Activated naive CD8-positive, alpha-beta T cell treated with anti-CD3 and anti-CD28 coated beads, Interleukin-2, amount 50 U/mL, for 24 hours (primary cell): Measurements from ENCODE around the gene ZBTB1.
"Not testable (repeated sequence)": the region's sequence is repeated elsewhere in the genome, so short reads cannot be mapped to it uniquely, and the experiment has no call there.

Source experiments
- ATAC-seq: fragments of 150-1000 bp; cut with Tn5 transposase; one replicate; pipeline ENCODE4 v1.10.0; 2021
- DNase-seq: peaks from one replicate; pipeline ENCODE4 v3.0.0; 2021
- H3K27ac Mint-ChIP-seq: one replicate; pipeline ENCODE4 v1.8.0; 2021; ENCODE audit warnings: mild to moderate bottlenecking, mixed read lengths
- H3K27me3 Mint-ChIP-seq: one replicate; pipeline ENCODE4 v1.8.0; 2021; ENCODE audit warnings: mixed read lengths
- H3K36me3 Mint-ChIP-seq: one replicate; pipeline ENCODE4 v1.8.0; 2021; ENCODE audit warnings: low read depth, mixed read lengths
- H3K4me1 Mint-ChIP-seq: one replicate; pipeline ENCODE4 v1.8.0; 2021; ENCODE audit warnings: mixed read lengths
- H3K4me3 Mint-ChIP-seq: one replicate; pipeline ENCODE4 v1.8.0; 2021; ENCODE audit warnings: mild to moderate bottlenecking, moderate library complexity, mixed read lengths
- H3K9me3 Mint-ChIP-seq: one replicate; pipeline ENCODE4 v1.8.0; 2021; ENCODE audit warnings: mixed read lengths

Gene ZBTB1

DNA sequence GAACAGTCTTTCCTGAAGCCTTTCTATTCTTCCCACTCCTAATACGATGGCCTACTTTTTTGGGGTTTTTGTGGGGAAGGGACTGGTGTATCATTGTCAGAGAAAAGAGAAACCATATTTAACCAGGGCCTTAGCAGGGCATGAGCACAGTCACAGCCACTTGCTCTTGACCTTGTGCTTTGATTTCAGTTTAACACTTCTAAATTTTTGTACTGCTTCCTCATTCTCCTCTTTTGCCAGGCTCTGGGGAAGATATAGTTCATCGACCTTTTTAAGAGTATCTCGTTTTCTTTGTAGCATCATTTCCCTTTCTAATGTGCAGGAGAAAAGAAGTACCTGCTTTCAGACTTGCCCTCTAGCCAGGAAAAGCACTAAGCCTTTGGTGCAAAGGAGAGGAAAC lies 2.2 kb downstream of the ZBTB1 start:
- peak overlapping the region; percentile 97 for H3K27ac Mint-ChIP-seq
- H3K9me3 Mint-ChIP-seq = no peaks in the 10 kb centered on the region
- DNase-seq (no peak), ATAC-seq (no peak)
- H3K27me3 Mint-ChIP-seq = no peaks in the 10 kb centered on the region
- H3K4me3 Mint-ChIP-seq = peak overlapping the region; percentile 93
- peaks cover 69% of the 10 kb centered on the region for H3K4me1 Mint-ChIP-seq
- peaks cover 28% of the 10 kb centered on the region for H3K36me3 Mint-ChIP-seq

DNA sequence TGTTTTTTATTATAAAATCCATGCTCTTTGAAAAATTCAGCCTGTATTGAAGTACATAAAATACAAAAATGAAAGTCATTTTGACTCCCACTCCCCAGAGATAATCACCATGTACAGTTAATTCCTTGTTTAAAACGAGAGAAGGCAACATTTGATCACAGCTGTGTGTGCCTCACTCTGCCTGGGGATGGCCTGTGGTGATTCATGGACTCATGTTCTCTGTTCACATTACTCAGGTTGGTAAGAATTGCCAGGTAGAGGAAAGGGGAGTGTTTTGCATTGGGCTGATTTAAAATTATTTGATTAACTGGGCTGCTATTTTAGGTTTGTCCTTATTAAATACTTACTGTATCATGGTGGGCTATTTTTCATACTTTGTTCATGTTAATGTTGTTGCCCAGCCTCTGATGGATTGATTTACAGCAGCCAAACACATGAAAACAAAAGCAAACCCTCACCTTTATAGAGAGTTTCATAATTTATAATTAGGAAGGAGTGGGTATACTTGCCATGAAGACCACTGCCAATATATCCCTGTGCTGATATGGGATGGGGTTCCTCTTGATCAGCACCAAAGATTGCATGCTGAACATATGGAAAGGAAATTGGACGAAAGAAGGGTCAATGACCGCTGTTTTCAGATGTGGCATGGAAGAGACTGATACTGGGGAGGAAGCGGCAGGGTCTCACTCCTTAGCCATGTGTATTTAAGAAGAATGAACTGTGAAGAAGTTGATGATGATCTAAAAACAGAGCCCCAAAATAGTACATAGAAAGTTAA lies 3.0 kb downstream of the ZBTB1 start:
- H3K36me3 Mint-ChIP-seq = peaks cover 26% of the 10 kb centered on the region
- ATAC-seq (no peak), DNase-seq (peak; percentile 30)
- H3K27ac Mint-ChIP-seq = peak overlapping the region; percentile 97
- peaks cover 66% of the 10 kb centered on the region for H3K4me1 Mint-ChIP-seq
- H3K27me3 Mint-ChIP-seq = no peaks in the 10 kb centered on the region
- no peaks in the 10 kb centered on the region for H3K9me3 Mint-ChIP-seq
- peak overlapping the region; percentile 93 for H3K4me3 Mint-ChIP-seq

DNA sequence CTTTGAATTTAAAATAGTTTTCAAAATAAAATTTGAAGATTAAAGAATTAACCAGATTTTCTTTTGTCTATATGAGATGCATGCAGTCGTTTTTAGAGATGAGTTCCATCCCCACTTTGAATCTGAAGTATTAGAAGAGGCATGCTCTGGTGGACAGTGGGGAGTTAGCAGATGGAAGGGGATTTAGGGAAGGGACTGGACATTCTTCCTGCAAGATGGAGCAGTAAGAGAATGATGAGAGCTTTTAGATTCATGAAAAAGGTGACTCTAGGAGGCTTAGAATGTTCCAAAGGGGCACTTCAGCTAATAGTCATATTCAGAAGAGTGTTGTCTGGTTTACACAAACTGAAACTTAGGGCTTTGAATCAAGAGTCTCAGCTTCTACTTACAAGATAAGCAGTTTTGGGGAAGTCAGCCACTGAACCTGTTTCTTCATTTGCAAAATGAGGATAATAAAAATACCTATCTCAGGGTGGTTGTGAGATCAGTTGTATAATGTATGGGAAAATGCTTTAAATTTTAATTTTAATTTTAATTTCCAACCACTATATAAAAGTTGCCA lies 3.7 kb downstream of the ZBTB1 start:
- H3K27ac Mint-ChIP-seq = peak overlapping the region; percentile 97
- no peaks in the 10 kb centered on the region for H3K27me3 Mint-ChIP-seq
- no peaks in the 10 kb centered on the region for H3K9me3 Mint-ChIP-seq
- peak overlapping the region; percentile 93 for H3K4me3 Mint-ChIP-seq
- peaks cover 22% of the 10 kb centered on the region for H3K36me3 Mint-ChIP-seq
- ATAC-seq = no peak
- peaks cover 71% of the 10 kb centered on the region for H3K4me1 Mint-ChIP-seq
- DNase-seq = no peak

DNA sequence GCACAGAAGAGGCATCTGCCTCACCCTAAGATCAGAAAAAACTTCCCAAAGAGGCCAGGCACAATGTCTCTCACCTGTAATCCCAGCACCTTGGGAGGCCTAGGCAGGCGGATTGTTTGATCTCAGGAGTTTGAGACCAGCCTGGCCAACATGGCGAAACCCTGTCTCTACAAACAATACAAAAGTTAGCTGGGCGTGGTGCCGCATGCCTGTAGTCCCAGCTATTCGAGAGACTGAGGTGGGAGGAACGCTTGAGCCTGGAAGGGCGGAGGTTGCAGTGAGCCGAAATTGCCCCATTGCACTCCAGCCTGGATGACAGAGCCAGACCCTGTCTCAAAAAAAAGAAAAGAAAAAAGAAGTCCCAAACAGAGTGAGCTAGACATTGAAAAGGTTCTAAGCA lies 4.5 kb downstream of the ZBTB1 start:
- ATAC-seq (no peak), DNase-seq (no peak)
- peaks cover 75% of the 10 kb centered on the region for H3K4me1 Mint-ChIP-seq
- no peaks in the 10 kb centered on the region for H3K27me3 Mint-ChIP-seq
- H3K9me3 Mint-ChIP-seq = no peaks in the 10 kb centered on the region
- H3K27ac Mint-ChIP-seq = peak overlapping the region; percentile 97
- peaks cover 25% of the 10 kb centered on the region for H3K36me3 Mint-ChIP-seq
- H3K4me3 Mint-ChIP-seq = peak overlapping the region; percentile 41

DNA sequence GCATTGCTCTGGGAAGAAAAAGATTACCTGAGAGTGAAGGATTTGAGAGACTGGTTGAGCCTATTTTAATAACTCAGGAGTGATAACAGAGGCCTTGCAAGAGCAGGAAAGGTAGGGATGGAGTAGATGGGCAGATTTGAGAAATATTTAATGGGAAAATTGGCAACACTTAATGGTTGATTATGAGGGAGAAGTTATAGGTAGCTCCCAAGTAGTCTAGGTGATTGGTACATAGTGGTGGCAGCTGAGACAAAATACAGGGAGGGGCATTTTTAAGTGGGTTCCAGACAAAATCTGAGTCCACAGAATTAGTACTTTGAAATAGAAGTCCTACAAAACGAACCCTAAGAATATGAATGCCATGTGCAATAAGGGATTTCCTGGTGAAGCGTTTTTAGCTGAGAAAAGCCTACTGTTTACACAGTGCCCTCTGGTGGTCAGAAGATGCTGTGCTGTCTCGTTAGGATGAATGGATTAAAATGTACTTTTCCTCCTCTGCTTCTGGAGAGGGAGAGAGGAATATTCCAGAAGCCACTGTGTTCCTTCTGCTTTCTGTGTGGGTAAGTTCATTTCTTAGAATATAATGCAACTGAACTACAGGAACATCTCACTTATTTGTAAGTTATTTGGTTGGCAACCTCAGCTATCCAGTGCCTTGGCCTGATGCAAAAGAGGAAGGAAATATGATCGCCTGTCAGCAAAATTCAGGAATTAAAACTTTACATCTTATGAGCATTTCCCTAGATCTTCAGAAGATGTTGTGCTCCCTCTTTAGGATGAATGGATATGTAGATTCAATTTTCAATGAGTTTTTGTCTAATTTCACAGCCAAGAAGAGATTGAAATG lies 6.5 kb downstream of the ZBTB1 start:
- Mint-ChIP-seq H3K27me3 (no peaks in the 10 kb centered on the region), H3K4me1 (peaks cover 82% of the 10 kb centered on the region), H3K9me3 (no peaks in the 10 kb centered on the region), H3K36me3 (peaks cover 17% of the 10 kb centered on the region), H3K27ac (peak overlapping the region; percentile 67), H3K4me3 (peak overlapping the region; percentile 48)
- ATAC-seq (no peak), DNase-seq (peak; percentile 65)

DNA sequence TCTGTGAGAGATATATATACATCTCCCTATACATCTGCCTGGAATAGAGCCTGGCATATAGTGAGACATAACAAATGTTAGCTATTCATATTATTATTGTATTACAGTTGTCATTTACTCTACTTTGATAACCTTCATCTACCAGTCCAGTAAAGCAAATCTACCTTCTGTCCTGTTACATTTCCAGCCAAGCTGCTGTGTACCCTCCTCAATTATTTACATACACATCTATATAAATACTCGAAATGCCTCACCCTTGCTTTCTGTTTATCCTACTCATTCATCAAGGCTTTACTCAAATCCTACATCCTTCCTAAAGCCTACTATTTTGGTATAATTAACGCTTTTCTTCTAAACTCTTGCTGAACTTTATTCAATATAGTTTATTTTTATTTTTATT lies 8.7 kb downstream of the ZBTB1 start:
- Mint-ChIP-seq H3K27ac (no peak overlapping the region), H3K27me3 (no peaks in the 10 kb centered on the region), H3K4me3 (no peak overlapping the region), H3K36me3 (peaks cover 8% of the 10 kb centered on the region), H3K9me3 (no peaks in the 10 kb centered on the region), H3K4me1 (peaks cover 77% of the 10 kb centered on the region)
- DNase-seq (no peak), ATAC-seq (no peak)

DNA sequence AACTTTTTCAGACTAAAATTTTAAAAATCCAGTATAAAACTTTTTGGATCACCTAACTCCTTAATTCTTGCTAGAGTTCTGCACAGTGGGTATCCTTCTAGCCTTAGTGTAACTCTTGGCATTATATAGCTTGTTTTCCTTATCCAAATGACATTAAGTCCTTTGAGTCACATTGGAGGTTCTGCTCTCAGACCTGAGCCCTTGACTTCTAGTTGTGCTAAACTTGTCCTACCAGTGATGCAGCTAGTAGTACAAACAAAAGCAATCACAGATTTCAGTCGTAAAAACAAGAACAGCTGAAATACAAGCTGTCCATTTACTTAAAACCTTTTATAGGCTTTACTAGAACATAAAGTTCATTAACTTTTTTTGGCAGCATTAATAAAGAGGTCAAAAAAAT lies 10.5 kb downstream of the ZBTB1 start:
- H3K36me3 Mint-ChIP-seq = peaks cover 5% of the 10 kb centered on the region
- no peak for DNase-seq
- no peak for ATAC-seq
- no peaks in the 10 kb centered on the region for H3K27me3 Mint-ChIP-seq
- H3K4me3 Mint-ChIP-seq = no peak overlapping the region
- H3K4me1 Mint-ChIP-seq = peaks cover 61% of the 10 kb centered on the region
- no peak overlapping the region for H3K27ac Mint-ChIP-seq
- no peaks in the 10 kb centered on the region for H3K9me3 Mint-ChIP-seq

DNA sequence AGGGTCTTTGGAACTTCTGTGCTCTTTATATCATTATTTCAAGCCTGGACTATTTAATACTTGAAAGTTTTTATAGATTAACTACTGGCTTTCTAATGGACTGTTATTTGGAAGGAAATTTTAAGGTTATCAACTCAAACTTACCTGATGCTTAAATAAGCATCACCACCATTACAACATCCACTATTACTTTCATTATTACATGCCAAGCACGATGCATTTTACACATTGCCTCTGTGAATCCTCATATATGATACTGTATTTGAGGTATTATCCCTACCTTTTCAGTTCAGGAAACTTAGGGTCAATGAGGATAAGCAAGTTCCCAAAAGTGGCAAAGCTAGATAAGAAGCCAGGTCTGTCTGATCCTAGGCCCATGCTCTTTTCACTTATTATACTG lies 12.4 kb downstream of the ZBTB1 start:
- DNase-seq = no peak
- H3K27me3 Mint-ChIP-seq = no peaks in the 10 kb centered on the region
- H3K27ac Mint-ChIP-seq = no peak overlapping the region
- no peak for ATAC-seq
- H3K4me3 Mint-ChIP-seq = no peak overlapping the region
- H3K36me3 Mint-ChIP-seq = peaks cover 8% of the 10 kb centered on the region
- H3K4me1 Mint-ChIP-seq = peaks cover 50% of the 10 kb centered on the region
- H3K9me3 Mint-ChIP-seq = no peaks in the 10 kb centered on the region

DNA sequence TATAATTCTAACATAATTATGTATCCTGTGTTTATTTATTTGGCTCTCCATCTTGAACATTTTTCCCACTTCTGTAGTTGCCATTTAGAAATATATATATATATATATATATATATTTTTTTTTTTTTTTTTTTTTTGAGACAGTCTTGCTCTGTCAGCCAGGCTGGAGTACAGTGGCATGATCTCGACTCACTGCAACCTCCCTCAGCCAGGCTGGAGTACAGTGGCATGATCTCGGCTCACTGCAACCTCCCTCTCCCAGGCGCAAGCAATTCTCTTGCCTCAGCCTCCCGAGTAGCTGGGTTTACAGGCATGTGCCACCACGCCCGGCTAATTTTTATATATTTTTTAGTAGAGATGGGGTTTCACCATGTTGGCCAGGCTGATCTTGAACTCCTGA lies 13.1 kb downstream of the ZBTB1 start:
- H3K4me1 Mint-ChIP-seq = peaks cover 47% of the 10 kb centered on the region
- H3K4me3 Mint-ChIP-seq, ATAC-seq, H3K27ac Mint-ChIP-seq, DNase-seq, H3K9me3 Mint-ChIP-seq, H3K36me3 Mint-ChIP-seq, H3K27me3 Mint-ChIP-seq: not testable (repeated sequence)

DNA sequence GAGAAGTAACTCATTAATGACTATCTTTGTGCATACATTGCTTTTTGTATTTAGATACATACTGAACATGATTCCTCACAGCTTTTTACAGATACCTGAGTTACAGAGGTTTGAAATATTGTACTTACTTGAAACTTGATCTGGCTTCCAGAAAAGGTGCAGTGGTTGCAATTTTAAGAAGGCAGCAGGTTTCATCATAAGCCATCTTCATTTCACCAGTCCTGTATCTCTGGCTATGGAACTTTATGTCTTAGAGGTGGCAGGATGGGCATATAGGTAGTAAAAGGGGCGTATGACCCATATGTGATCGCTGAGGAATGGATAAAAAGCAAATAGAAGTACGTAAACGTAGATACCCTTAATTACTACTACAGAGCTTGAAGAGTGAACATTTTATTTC lies 13.7 kb downstream of the ZBTB1 start:
- DNase-seq (no peak), ATAC-seq (no peak)
- Mint-ChIP-seq H3K4me1 (peaks cover 44% of the 10 kb centered on the region), H3K27ac (no peak overlapping the region), H3K4me3 (no peak overlapping the region), H3K36me3 (peaks cover 8% of the 10 kb centered on the region), H3K9me3 (no peaks in the 10 kb centered on the region), H3K27me3 (no peaks in the 10 kb centered on the region)

DNA sequence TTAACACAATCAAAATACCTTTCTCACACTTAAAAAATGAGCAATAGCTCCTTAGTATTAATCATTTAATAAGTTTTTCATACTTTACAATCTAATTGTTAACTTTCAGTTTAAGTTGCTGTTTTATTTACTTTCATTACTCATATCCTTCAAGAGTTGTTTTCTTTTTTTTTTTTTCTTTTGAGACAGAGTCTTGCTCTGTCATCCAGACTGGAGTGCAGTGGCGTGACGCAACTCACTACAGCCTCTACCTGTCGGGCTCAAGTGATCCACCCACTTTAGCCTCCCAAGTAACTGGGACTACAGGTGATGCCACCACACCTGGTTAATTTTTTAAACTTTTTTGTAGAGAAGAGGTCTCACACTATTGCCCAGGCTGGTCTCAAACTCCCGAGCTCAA lies 16.1 kb downstream of the ZBTB1 start:
- Mint-ChIP-seq H3K27ac (no peak overlapping the region), H3K4me1 (peaks cover 26% of the 10 kb centered on the region), H3K9me3 (no peaks in the 10 kb centered on the region), H3K4me3 (no peak overlapping the region), H3K27me3 (no peaks in the 10 kb centered on the region), H3K36me3 (peaks cover 10% of the 10 kb centered on the region)
- no peak for DNase-seq
- ATAC-seq = no peak

DNA sequence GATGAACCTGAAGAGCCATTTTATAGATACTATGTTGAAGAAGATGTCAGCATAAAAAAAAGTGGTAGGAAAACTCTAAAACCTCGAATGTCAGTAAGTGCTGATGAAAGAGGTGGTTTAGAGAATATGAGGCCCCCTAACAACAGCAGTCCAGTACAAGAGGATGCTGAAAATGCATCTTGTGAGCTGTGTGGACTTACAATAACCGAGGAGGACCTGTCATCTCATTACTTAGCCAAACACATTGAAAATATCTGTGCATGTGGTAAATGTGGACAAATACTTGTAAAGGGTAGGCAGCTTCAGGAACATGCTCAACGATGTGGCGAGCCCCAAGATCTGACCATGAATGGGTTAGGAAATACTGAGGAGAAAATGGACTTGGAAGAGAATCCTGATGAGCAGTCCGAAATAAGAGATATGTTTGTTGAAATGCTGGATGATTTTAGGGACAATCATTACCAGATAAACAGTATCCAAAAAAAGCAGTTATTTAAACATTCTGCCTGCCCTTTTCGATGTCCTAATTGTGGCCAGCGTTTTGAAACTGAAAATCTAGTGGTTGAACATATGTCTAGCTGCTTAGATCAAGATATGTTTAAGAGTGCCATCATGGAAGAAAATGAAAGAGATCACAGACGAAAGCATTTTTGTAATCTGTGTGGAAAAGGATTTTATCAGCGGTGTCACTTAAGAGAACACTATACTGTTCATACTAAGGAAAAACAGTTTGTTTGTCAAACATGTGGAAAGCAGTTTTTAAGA lies 18.2 kb downstream of the ZBTB1 start:
- Mint-ChIP-seq H3K27ac (no peak overlapping the region), H3K9me3 (no peaks in the 10 kb centered on the region), H3K4me1 (peaks cover 12% of the 10 kb centered on the region), H3K27me3 (no peaks in the 10 kb centered on the region), H3K36me3 (peaks cover 15% of the 10 kb centered on the region), H3K4me3 (no peak overlapping the region)
- peak; percentile 69 for ATAC-seq
- no peak for DNase-seq

DNA sequence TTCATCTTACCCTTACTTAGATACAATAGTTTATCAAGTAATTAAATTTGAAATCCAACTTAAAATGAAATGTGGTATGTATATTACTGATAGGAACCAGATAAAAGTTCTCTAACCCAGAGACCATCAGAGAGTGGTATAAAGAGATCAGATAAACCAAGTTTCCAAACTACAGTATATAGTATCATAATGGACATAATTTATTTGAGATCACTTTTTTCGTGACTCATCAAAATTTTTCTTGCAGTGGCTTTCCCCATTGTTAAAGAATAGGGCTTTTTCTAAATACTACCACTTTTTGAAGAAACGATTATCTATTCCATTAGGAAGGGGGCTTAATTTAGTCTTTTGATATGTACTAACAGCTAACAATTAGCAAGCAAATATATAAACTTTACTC lies 20.8 kb downstream of the ZBTB1 start:
- Mint-ChIP-seq H3K4me1 (peaks cover 9% of the 10 kb centered on the region), H3K36me3 (peaks cover 13% of the 10 kb centered on the region), H3K27me3 (no peaks in the 10 kb centered on the region), H3K27ac (no peak overlapping the region), H3K9me3 (no peaks in the 10 kb centered on the region), H3K4me3 (no peak overlapping the region)
- no peak for ATAC-seq
- no peak for DNase-seq

DNA sequence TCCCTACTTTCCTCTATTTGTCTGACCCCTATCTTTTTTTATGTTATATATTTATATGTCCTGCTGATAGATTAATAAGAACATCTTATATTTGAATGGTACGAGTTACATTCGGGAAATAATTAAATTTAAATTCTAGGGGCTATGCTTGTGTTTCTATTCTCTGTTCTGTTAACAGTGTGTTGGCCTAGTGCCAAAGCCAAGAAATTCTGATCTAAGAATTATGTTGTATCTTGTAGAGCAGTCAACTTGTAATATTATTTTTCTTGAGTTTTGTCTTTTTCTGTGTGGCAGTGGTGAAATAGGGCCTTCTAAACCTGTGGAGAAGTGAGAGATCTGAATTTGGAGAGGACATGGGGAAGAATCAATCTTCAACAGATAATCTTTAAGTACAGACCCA lies 27.0 kb downstream of the ZBTB1 start:
- no peak overlapping the region for H3K4me3 Mint-ChIP-seq
- H3K27ac Mint-ChIP-seq = no peak overlapping the region
- ATAC-seq (no peak), DNase-seq (no peak)
- peaks cover 8% of the 10 kb centered on the region for H3K4me1 Mint-ChIP-seq
- peaks cover 2% of the 10 kb centered on the region for H3K36me3 Mint-ChIP-seq
- H3K27me3 Mint-ChIP-seq = no peaks in the 10 kb centered on the region
- H3K9me3 Mint-ChIP-seq = no peaks in the 10 kb centered on the region
